ENCODE results near the gene TBC1D26. TPM values are rescaled to one million over a fixed set of nuclear protein-coding genes. Genes with fewer than 3 reads are reported as not detected.
"Not testable (repeated sequence)": the region's sequence is repeated elsewhere in the genome, so short reads cannot be mapped to it uniquely, and the experiment has no call there.

TBC1D26 gene
- 0.10 TPM for total RNA-seq

DNA sequence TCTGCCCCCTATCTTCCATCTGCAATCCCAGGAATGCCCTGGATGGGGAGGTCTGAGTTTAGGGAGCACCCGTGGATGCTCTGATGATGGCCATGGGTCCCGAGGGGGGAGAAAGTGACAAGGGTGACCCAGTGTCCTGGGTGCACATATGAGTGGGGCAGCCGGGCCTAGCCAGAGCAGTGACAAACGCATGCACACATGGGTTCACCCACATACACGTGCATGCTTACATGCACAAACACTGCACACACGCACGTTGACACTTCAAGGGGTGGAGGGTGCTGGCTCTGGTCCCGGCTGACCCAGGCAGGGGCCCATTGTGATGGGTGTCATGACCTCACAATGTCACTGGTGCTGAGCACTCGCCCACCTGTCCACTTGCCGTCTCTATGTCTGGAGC, at the start of gene TBC1D26:
TSS of gene TBC1D26 (plus strand) at position 384 of the 400 bp plus-strand sequence. CDS start 3,066 bp downstream, outside the sequence.
- H3K4me1 ChIP-seq (ENCODE audit: insufficient read depth, low read length); H3K27me3 ChIP-seq (ENCODE audit: insufficient read depth, low read length); H3K4me3 ChIP-seq (ENCODE audit: low read length); H3K9me3 ChIP-seq (ENCODE audit: low read depth, low read length): not testable (repeated sequence)

DNA sequence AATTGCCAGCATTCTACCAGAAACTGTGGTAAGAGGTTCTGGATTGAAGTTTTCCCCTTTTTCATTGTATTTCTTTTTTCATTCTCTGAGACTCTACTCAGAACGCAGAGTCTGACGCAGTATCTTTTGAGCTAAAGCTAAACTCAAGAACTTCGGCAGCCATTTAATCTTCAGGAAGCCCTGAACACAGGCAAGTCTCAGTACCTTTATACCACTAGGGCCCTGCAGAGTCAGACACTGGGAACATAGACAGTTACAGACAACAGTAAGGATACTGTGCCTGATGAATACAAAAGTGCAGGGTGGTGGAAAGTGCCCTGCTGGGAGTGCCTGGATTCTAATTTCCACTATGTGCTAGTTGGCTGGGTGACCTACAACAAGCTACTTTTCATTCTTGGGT, 48.9 kb upstream of the TBC1D26 start:
- H3K9me3 ChIP-seq (ENCODE audit: low read depth, low read length); H3K4me1 ChIP-seq (ENCODE audit: insufficient read depth, low read length); H3K4me3 ChIP-seq (ENCODE audit: low read length); H3K27me3 ChIP-seq (ENCODE audit: insufficient read depth, low read length): not testable (repeated sequence)

DNA sequence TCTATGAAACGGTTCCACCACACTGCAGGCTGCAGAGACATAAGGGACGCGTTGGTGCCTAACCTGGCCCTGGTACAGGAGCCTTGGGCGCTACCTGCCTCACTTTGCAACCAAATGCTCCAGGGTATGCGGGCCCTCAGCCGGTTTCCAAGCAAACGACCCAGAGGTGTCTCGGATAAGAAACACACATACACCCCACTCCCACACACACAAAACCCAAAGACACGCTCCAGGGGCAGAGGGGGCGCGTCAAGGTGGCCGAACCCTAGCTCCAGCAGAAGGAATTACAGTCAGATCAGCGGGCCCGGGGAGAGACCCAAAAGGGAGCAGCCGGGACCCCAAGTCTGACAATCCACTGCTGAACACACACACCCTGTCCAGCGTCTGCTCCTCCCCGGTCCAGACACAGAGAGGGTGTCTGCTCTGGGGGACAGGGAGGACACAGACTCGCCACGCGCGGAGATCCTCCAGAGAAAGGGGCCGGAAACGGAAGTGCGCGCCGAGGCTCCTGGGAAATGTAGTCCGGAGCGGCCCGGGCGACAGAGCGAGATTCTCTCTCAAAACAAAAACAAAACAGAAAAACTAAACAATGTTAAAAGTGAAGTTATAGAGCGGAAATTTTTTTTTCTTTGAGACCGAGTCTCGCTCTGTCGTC, 48.1 kb upstream of the TBC1D26 start, which contains the start of gene TRIM16:
TSS of gene TRIM16 (minus strand) at position 488 of the 655 bp plus-strand sequence. CDS start 32,702 bp downstream, outside the sequence.
- peak within 1 kb of the TSS; percentile 57 for H3K4me3 ChIP-seq (ENCODE audit: low read length)
- not testable (repeated sequence) for H3K27me3 ChIP-seq (ENCODE audit: insufficient read depth, low read length); H3K4me1 ChIP-seq (ENCODE audit: insufficient read depth, low read length); H3K9me3 ChIP-seq (ENCODE audit: low read depth, low read length)

DNA sequence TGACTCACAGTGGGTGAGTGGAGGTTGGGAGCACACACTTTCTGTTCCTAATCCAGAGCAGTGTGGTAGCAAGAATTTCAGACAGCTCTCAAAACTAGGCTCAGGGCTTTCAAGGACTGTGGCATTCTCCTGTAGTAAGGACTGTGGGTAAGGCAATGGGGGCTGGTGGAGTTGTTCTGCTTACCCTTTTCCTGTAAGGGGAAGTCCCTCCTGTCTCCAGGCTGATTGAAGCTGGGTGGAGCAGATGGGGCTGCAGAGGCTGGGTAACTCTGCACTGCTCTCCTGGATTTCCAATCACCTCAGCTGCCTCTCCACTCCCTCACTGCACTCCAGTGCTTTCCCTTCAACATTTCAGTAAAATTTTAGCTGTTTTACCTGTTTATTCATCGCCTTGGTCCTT, 44.6 kb upstream of the TBC1D26 start:
- not testable (repeated sequence) for H3K4me3 ChIP-seq (ENCODE audit: low read length); H3K4me1 ChIP-seq (ENCODE audit: insufficient read depth, low read length); H3K9me3 ChIP-seq (ENCODE audit: low read depth, low read length); H3K27me3 ChIP-seq (ENCODE audit: insufficient read depth, low read length)

DNA sequence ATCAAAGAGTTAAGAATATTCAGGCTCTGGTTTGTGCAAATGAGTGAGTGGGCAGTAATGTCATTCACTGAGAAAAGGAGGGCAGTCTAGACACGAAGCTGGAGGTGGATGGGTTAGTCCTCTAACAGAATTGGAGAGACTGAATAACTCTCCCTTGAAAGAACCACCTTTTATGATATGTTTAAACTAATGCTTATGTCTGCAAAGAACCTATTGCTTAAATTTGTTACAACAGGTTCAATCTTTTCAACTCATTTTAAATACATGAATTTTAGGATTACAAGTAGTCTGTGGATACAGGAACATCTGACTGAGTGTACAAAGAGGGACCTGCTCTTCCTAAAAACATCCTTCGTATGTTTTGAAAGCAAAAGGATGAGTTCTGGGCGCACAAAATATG, 33.1 kb upstream of the TBC1D26 start:
- H3K9me3 ChIP-seq (ENCODE audit: low read depth, low read length); H3K4me1 ChIP-seq (ENCODE audit: insufficient read depth, low read length); H3K27me3 ChIP-seq (ENCODE audit: insufficient read depth, low read length): not testable (repeated sequence)
- peak overlapping the region; percentile 49 for H3K4me3 ChIP-seq (ENCODE audit: low read length)

DNA sequence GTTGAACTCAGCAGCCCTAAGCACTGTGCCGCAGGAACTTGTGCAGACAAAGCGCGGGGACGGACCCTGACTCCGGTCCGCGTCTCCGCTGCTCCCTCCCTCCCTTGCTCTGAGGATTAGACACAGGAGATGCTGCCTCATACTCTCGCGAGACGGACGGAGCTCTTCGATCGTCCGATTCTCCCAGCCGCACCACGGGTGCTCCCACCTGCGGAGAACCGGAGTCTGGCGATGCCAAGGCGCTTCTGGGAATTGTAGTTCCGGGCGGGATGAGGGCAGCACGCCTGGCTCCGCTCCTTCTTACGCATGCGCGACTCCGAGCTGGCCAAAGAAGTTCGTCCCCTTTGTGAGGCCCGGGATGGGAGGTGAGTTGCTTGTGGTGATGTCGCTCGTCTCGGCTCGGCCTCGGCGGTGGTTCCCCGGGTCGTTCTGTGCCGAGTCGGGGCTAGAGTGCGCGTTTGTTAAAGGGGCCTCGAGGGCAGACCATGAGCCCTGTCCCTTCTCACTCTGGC, 32.6 kb upstream of the TBC1D26 start, which contains the start of gene ZNF286A:
TSS of gene ZNF286A (plus strand) at position 340 of the 512 bp plus-strand sequence. CDS start 578 bp downstream, outside the sequence.
- H3K9me3 ChIP-seq (ENCODE audit: low read depth, low read length); H3K27me3 ChIP-seq (ENCODE audit: insufficient read depth, low read length); H3K4me1 ChIP-seq (ENCODE audit: insufficient read depth, low read length): not testable (repeated sequence)
- H3K4me3 ChIP-seq (ENCODE audit: low read length) = peak within 1 kb of the TSS; percentile 49

DNA sequence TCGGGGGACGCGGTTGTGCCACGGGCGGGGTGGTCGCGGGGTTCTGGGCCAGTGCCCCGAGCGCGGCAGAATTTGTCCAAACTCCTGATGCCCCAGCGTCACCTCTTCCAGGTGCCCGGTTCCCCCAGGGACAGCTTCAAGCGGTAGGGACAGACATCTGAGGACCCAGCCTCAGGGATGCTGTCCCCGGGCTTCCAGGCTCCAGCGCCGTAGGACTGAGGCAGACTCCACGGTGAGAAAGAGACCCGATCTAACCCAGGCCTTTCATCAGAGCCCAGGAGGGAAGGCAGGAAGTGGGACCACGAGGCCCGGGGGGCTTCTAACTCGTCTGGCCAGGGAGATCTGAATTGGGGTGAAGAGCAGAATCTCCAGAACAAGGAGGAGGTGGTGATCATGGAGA, 32.1 kb upstream of the TBC1D26 start:
- peak overlapping the region; percentile 49 for H3K4me3 ChIP-seq (ENCODE audit: low read length)
- H3K27me3 ChIP-seq (ENCODE audit: insufficient read depth, low read length); H3K4me1 ChIP-seq (ENCODE audit: insufficient read depth, low read length); H3K9me3 ChIP-seq (ENCODE audit: low read depth, low read length): not testable (repeated sequence)

DNA sequence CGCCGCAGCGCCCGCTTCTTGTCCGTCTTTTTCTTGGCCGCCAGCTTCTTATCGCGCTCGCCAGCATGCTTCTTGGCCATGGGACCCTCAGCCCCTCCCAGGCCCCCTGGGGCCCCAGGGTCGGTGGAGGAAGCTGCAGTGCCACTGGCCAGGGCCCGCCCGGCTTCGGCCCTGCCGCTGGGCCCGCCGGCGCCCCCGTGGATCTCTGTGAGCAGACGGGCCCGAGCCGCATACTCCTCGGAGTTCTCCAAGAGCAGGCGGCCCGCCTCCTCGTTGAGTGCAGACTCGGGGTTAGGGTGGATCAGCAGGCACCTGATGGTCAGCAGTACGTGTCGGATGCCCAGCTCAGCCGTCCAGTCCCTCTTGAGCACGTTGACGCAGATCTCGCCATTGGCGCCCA, 27.8 kb upstream of the TBC1D26 start:
- not testable (repeated sequence) for H3K9me3 ChIP-seq (ENCODE audit: low read depth, low read length); H3K27me3 ChIP-seq (ENCODE audit: insufficient read depth, low read length); H3K4me3 ChIP-seq (ENCODE audit: low read length); H3K4me1 ChIP-seq (ENCODE audit: insufficient read depth, low read length)

DNA sequence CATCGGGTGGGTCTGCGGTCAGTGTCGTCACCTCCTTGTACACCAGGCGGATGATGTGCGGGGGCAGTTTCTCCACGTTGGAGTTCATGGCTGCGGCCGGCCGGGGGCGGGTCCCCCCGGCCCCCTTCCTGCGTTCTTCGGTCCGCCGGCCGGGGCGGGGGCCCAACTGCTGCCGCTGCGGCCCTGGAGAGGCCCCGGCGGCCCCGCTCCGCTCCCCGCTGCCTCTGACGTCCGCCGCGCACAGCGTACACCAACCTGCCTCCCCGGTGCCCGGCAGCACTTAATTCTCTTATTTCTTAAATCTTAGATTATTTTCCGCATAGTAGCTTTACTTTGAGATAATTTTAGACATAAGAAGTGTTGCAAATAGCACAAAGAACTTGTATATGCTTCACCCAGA, 27.3 kb upstream of the TBC1D26 start:
- H3K4me1 ChIP-seq (ENCODE audit: insufficient read depth, low read length); H3K27me3 ChIP-seq (ENCODE audit: insufficient read depth, low read length); H3K9me3 ChIP-seq (ENCODE audit: low read depth, low read length); H3K4me3 ChIP-seq (ENCODE audit: low read length): not testable (repeated sequence)

DNA sequence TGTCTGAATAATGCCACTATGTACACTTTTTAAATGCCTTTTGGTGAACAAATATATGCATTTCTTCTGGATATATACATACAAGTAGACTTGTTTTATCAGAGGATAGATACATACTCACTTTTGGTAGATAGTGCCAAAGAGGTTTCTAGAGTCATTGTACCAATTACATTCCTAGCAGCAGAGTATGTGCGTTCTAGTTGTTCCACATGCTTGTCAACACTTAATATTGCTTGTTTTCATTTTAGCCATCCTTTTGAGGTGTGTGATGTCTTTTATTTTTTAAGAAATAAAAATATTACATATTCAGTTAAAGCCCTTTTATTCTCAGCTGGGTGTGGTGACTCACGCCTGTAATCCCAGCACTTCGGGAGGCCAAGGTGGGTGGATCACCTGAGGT, 23.2 kb upstream of the TBC1D26 start:
- H3K4me1 ChIP-seq (ENCODE audit: insufficient read depth, low read length); H3K4me3 ChIP-seq (ENCODE audit: low read length); H3K27me3 ChIP-seq (ENCODE audit: insufficient read depth, low read length); H3K9me3 ChIP-seq (ENCODE audit: low read depth, low read length): not testable (repeated sequence)

DNA sequence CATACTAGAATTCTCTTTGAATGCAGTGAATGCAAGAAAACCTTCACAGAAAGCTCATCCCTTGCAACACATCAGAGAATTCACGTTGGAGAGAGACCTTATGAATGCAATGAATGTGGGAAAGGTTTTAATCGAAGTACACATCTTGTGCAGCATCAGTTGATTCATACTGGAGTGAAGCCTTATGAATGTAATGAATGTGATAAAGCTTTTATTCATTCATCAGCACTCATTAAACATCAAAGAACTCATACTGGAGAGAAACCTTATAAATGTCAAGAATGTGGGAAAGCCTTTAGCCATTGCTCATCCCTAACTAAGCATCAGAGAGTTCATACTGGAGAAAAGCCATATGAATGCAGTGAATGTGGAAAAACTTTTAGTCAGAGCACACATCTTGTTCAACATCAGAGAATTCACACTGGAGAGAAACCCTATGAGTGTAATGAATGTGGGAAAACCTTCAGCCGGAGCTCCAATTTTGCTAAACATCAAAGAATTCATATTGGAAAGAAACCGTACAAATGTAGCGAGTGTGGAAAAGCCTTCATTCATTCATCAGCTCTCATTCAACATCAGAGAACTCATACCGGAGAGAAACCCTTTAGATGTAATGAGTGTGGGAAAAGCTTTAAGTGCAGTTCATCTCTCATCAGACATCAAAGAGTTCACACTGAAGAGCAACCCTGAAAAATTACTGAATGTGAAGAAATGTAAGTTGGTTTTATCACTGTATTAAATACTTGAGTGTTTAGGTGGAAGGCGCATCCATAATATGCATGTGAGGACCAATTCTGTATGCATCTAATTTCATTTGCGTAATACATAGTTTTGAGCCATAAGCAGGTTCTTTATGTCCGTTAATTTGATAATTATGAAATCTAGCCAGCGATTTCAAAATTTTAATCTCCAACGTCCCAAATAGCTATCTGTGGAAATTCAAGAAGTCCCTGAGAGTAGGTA, 15.2 kb upstream of the TBC1D26 start:
- H3K4me1 ChIP-seq (ENCODE audit: insufficient read depth, low read length); H3K4me3 ChIP-seq (ENCODE audit: low read length); H3K27me3 ChIP-seq (ENCODE audit: insufficient read depth, low read length): not testable (repeated sequence)
- peaks cover 36% of the 10 kb centered on the region for H3K9me3 ChIP-seq (ENCODE audit: low read depth, low read length)

DNA sequence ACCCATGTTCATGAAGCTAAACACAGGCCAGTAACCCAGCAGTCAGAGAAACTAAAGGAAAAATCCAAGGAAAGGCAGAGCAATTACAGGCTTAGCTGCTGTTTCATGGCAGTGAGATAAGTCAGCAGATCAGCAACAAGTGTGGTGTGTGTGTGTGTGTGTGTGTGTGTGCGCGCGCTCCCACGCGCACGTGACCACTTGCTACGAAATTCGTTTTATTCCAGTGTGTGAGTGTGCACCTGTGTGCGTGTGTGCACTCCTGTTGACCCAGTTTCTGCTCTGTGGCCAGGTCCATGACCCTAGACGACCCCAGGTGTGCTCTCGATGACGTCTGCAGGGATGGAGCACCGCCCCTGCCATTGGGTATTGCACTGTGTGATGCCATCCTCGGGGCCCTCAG, 1.5 kb upstream of the TBC1D26 start:
- H3K9me3 ChIP-seq (ENCODE audit: low read depth, low read length); H3K4me1 ChIP-seq (ENCODE audit: insufficient read depth, low read length); H3K27me3 ChIP-seq (ENCODE audit: insufficient read depth, low read length); H3K4me3 ChIP-seq (ENCODE audit: low read length): not testable (repeated sequence)

DNA sequence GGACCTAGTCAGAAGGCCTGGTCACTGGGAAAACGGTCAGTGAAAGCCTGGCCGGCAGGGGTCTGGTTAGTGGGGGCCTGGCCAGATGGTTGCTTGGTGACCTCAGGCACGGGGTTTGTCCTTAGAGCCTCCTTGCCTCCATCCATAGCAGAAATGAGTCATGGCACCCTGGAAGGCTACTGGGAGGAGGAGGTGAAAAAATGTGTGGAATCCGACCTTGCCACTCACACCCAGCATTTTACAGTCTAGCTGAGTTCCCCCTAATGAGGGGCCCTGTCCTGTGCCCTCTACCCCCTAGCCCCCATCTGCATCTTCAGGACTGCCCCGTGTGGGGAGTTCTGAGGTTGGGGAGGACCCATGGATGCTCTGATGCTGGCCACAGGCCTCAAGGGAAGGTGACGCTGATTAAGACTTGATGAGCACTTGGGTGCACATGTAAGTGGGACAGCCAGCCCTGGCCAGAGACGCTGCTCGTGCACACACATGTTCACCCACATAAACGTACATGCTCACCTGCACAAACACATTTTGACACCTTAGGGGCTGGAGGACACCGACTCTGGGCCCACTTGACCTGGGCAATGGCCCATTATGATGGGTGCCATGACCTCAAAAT, 1.2 kb downstream of the TBC1D26 start:
- H3K9me3 ChIP-seq (ENCODE audit: low read depth, low read length); H3K4me3 ChIP-seq (ENCODE audit: low read length); H3K4me1 ChIP-seq (ENCODE audit: insufficient read depth, low read length); H3K27me3 ChIP-seq (ENCODE audit: insufficient read depth, low read length): not testable (repeated sequence)

DNA sequence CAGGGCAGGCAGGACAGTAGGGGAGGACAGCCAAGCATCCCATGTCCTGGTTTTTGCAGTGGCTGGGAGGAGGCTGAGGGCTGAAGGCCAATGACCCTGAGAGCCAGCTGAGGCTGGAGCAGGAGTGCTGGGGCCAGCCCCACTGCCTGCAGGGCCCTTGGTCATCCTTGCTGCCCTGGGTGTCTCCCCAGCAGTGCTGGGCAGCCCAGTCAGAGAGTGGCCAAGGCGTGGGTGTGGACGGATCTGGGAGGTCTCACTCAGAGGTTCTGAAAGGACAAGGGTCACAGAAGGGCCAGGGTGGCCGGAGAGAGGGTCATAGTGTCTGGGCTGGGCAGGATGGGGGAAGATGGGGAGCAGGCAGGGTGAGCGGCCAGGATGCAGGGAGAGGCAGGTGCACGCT, 4.5 kb downstream of the TBC1D26 start:
- H3K9me3 ChIP-seq (ENCODE audit: low read depth, low read length); H3K27me3 ChIP-seq (ENCODE audit: insufficient read depth, low read length); H3K4me3 ChIP-seq (ENCODE audit: low read length); H3K4me1 ChIP-seq (ENCODE audit: insufficient read depth, low read length): not testable (repeated sequence)

DNA sequence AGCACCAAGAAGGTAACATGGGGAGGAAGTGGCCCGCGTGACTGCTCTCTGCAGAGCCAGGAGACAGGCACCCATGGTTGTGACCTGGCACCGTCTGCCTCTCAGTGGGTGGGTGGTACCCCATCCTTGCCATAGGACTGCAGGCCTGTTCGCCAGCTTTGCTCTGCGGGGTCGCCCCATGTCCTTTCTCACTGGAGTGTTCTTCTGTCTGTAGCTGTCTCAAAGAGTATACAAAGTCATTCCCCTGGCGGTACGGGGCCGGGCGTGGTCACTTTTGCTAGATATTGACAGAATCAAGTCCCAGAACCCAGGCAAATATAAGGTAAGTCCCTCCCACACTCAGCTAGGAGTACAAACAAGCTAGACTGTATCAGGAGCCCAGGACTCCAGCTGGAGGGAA, 6.0 kb downstream of the TBC1D26 start:
- no peaks in the 10 kb centered on the region for H3K4me1 ChIP-seq (ENCODE audit: insufficient read depth, low read length)
- no peak overlapping the region for H3K4me3 ChIP-seq (ENCODE audit: low read length)
- no peaks in the 10 kb centered on the region for H3K27me3 ChIP-seq (ENCODE audit: insufficient read depth, low read length)
- H3K9me3 ChIP-seq (ENCODE audit: low read depth, low read length) = no peaks in the 10 kb centered on the region
